ENCODE measurements around the gene RNF215.

RNF215 gene

DNA sequence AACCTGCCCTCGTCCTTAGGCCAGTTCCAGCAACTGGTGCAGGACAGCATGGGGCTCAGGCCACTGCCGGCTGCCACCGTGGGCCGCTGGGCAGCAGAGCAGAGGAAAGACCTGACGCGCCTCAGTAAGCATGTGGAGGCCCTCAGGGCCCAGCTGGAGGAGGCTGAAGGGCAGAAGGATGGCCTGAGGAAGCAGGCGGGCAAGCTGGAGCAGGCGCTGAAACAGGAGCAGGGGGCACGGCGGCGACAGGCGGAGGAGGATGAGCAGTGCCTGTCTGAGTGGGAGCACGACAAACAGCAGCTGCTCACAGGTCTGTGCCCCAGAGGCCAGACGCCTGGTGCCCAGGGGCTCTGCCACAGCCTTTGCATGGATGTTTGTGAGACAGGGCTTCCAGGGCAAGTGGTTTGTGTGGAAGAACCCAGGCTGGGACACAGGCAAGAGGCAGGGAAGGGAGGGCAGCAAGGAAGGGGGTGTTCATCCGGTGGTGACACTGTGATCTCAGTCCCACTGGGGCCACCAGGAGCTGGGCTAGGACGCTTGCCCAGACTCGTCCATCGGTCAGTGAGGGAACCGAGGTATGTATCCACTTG lies 16.5 kb downstream of the RNF215 start:
- H3K4me3 ChIP-seq (ENCODE audit: low read depth, low read length), result no peak overlapping the region
- TF ChIP-seq, protein P1, sequence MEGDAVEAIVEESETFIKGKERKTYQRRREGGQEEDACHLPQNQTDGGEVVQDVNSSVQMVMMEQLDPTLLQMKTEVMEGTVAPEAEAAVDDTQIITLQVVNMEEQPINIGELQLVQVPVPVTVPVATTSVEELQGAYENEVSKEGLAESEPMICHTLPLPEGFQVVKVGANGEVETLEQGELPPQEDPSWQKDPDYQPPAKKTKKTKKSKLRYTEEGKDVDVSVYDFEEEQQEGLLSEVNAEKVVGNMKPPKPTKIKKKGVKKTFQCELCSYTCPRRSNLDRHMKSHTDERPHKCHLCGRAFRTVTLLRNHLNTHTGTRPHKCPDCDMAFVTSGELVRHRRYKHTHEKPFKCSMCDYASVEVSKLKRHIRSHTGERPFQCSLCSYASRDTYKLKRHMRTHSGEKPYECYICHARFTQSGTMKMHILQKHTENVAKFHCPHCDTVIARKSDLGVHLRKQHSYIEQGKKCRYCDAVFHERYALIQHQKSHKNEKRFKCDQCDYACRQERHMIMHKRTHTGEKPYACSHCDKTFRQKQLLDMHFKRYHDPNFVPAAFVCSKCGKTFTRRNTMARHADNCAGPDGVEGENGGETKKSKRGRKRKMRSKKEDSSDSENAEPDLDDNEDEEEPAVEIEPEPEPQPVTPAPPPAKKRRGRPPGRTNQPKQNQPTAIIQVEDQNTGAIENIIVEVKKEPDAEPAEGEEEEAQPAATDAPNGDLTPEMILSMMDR (IDR thresholded peaks at IDR 0.05; ENCODE audit: low read depth, low read length, missing control alignments), result no peak
- no peak for DNase-seq (ENCODE audit: low read depth)
- in situ Hi-C loops (cut with HindIII; ENCODE audit: low sequenced_read_pairs), result no loop called here

DNA sequence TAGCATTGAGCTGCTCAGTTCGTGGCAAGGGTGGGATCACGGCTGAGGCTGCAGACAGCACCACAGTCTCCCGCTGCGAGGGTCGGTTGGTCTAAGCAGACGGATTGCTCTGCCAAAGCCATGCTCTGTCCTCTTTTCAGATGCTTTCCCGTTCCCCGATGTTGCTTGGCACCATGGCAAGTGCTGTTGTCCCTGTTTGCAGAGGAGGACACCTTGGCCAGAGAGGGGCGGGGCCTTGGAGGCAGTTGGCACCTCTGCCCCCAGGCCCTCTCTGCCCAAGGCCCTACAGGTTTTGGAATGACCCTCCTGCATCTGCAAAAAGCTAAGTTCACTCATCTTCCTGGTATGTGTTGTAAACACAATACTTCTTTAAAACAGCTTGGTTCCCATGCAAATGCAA lies 18.8 kb downstream of the RNF215 start:
- in situ Hi-C loops (cut with HindIII; ENCODE audit: low sequenced_read_pairs), result no loop called here
- no peak overlapping the region for H3K4me3 ChIP-seq (ENCODE audit: low read depth, low read length)
- TF ChIP-seq, protein P1 (IDR thresholded peaks at IDR 0.05; ENCODE audit: low read depth, low read length, missing control alignments), result no peak
- DNase-seq (ENCODE audit: low read depth), result no peak

DNA sequence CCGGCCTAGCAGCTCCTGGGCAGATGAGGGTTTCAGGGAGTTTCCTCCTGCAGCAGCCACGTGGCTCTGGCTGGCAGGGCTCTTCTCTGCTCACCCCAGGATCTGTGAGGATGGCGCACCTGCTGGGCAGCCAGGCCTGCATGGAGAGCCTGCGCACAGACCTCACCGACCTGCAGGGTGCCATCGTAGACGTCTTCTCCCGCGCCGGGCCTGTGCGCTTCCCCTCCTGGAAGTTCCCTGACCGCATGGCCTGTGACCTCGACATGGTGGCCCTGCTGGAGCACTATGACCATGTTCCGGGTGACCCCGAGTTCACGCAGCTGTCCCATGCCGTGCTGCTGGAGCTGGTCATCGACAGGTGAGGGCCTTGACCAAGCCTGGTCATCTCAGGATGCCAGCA lies 21.3 kb downstream of the RNF215 start:
- no peak overlapping the region for H3K4me3 ChIP-seq (ENCODE audit: low read depth, low read length)

DNA sequence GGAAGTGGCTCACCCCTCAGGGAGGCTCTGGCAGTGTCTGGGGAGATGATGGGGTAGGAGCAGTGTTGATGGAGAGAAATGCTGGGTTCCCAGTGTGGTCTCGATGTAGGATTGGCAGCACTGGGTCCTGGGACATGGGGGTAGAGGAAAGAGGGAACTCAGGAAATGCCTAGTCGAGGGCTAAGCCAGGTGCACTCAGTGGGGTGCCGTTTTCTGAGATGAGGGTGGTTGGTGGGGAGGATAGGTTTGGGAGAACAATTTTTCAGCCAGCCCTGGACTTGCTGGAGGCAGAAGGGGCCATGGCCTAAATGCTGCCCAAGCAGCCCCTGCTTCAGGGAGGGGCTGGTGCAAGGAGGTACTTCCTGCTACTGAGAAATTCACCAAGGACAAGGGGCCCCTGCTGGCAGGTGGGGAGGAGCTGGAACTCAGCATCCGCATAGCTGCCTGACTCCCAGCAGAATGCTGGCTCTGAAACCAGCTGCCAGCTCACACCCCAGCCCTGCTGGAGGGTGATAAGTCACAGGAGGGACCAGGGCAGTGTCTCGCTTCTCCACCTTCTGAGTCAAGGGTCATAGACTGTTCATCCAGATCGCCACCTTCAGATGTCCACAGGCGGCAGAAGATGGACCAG lies 24.4 kb downstream of the RNF215 start:
- no peak for DNase-seq (ENCODE audit: low read depth)
- in situ Hi-C loops (cut with HindIII; ENCODE audit: low sequenced_read_pairs), result no loop called here
- TF ChIP-seq, protein P1 (IDR thresholded peaks at IDR 0.05; ENCODE audit: low read depth, low read length, missing control alignments), result no peak
- no peak overlapping the region for H3K4me3 ChIP-seq (ENCODE audit: low read depth, low read length)

More for the DNA sequence above, 21.3 kb downstream of the RNF215 start:
- TF ChIP-seq, protein P1 (IDR thresholded peaks at IDR 0.05; ENCODE audit: low read depth, low read length, missing control alignments), result no peak
- in situ Hi-C loops (cut with HindIII; ENCODE audit: low sequenced_read_pairs), result no loop called here
- no peak for DNase-seq (ENCODE audit: low read depth)

DNA sequence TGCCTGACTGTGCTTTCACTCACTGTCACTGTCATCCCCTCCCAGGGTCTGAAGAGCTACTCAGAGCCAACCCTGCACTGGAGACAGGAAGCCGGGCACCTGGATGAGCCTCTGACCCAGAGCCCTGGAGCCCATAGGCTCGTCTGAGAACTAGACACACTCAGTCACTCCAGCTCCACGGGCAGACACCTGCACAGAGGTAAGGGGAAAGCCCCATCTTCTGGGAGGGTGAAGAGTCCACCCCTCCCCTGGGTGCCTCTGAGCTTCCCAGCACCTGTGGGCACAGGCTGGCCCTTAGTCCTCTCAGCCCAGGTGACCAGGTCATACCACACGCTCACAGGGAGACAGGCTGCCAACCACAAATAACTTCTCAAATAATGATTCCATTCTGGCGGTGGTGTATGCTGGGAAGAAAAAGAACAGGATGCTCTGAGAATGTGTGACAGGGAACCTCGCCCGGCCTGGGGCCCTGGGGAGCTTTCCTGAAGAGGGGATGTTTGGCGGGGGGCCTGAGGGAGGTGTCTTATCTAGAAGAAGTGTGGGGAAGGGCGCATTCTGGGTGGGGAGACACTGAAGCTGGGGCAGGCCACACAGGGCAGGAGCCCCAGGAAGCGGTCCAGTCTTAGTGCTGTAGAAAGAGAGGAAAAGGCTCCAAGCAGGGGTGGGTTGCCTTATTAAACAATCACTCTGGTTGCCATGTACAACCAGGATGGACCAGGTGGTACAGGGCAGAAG lies 25.1 kb downstream of the RNF215 start:
- DNase-seq (ENCODE audit: low read depth), result no peak
- TF ChIP-seq, protein P1 (IDR thresholded peaks at IDR 0.05; ENCODE audit: low read depth, low read length, missing control alignments), result no peak
- in situ Hi-C loops (cut with HindIII; ENCODE audit: low sequenced_read_pairs), result no loop called here

DNA sequence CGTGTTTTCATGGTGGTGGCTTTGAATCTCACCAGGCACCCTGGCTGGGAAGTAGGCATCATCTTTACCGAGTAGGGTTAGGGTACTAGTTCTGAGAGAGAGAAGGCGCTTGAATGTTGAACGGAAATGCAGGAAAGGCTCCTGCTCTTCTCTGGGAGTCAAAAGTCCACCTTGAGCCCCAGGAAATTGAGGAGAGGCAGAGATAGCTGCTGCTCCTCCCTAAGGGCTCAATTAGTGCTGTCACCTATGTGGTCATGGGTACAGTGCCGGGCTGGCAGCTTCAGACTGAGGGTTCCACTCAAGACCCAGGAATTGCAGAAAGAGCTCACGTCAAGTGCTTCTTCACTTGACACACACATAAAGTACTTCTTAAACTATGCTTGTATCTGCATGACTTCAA lies 28.7 kb downstream of the RNF215 start:
- in situ Hi-C loops (cut with HindIII; ENCODE audit: low sequenced_read_pairs), result no loop called here

More for the DNA sequence above, 25.1 kb downstream of the RNF215 start:
- H3K4me3 ChIP-seq (ENCODE audit: low read depth, low read length), result no peak overlapping the region

More for the DNA sequence above, 28.7 kb downstream of the RNF215 start:
- TF ChIP-seq, protein P1 (IDR thresholded peaks at IDR 0.05; ENCODE audit: low read depth, low read length, missing control alignments), result no peak
- H3K4me3 ChIP-seq (ENCODE audit: low read depth, low read length), result no peak overlapping the region
- no peak for DNase-seq (ENCODE audit: low read depth)
